ENCODE results near the gene EPS8L2.
A peak's percentile ranks its signal among the peaks of the same experiment; 100 is the strongest.

EPS8L2 gene

DNA sequence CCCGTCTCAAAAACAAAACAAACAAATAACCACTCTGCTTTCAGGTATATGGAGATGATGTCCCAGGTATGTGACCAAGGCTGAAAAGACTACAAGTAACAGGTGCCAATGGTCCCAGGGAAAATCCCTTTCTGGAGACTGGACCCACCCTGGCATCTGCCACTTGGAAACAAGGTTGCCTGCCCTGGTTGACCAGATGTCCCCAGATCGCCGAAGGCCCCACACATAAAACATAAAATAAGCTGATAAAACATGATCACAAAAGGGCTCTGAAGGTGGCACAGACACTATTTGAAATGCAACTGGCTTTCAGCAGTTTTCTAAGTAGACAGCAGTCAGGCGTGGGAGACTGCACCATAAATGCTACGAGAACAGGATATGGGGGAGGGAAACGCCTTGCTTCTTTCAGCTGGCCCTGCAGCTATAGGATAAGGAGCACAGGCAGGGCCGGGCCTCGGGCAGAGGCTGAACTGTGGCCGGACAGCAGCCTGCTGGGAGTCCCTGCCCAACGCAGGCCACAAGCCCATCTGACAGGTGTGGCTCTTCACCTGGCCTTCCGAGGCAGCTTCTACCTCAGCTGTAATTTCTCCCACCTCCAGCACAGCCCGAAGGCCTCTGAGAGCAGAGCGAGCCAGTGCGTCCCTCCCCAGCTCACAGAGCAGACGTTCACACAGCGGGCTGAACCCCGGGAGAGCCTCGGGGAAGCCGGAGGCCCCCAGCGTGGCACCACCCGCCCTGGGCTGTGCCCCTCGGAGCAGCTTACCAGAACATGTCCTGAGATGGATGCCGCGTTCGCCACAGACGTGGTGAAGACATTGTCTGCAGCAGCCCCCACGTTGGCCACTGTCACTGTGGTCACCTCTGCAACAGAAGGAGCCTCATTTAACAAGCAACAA lies 15.0 kb upstream of the EPS8L2 start:
- DNase-seq, result no peak

DNA sequence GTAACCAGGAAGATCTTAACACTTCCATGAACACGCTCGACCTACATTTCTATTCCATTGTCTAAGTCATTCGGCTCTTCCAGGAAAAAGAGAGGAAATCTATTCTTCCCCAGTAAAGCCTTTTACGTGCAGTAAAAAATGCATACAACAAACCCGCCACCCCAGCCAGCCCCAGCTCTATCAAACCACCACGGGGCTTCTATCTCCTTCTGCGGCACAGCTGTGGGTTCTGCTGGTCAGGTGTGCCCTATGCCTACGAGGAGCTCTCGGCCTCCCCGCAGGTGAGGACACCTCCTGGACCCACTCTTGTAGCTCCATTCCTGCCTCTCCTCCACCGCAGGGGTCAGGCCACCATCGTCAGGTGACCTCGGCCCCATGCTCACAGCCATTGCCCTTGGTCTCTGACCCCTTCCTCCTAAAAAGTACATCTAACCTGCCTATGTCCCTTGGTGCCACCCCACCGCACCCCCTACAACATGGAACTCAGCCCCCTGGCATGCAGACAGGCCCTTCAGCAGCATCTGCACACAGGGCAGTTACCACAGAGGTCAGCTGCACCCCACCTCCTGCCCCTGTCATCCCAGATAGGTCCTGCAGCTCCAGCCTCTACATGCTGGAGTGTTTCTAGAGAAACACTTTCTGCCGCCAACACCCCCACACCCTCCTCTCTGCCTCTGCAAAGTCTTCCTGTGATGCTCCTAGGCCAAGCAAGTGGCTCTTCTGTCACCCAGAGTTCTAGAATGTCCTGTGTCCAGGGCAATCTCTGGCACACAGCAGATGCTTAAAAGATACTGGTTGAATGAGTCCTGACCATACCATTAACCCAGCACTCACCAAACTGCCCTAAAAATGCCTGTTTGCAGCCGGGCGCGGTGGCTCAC lies 14.1 kb upstream of the EPS8L2 start:
- no peak for DNase-seq

DNA sequence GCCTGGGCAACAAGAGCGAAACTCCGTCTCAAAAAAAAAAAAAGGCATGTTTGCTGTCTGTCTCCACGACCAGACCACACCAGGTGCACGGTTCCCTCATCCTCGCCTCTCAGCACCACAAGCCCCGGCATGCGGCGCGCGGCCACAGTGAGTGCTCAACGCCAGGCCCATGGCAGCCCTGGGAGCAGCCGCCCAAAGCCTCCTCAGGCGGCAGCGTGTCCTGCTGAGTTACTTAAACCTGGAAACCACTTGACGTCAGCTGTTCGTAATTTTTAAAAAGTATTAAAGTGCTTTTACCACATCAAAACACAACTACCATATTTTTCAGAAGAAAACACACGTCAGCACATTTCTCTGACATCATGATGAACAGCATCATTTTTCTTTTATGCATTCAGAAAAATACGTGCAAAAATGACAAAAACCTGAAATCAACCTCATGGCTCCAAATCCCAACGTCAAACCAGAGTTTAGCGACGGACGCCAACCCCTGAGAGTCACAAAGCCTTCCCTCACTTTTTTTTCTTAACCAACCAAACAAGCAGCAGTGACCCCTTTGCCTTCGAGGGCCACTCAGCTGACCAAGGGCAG lies 13.1 kb upstream of the EPS8L2 start:
- DNase-seq, result no peak

DNA sequence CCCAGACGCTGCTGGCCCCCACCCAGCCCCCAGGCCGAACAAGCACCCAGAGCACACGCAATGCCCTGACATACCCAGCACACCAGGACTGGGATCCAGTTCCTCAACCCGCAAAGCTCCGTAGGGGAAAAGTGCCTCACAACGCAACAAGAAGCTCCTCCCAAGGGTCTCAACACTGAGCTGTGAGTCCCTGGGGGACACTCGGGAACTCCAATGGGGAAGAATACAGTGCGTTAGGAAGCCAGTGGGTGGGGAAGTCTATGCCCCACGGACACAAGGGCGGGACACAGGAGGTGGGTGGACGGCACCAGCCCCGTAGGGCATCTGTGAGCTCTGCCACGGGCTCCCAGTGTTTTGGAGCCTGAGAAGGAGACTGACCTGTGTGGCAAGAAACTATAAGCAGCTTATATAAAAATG lies 12.6 kb upstream of the EPS8L2 start:
- DNase-seq, result no peak

DNA sequence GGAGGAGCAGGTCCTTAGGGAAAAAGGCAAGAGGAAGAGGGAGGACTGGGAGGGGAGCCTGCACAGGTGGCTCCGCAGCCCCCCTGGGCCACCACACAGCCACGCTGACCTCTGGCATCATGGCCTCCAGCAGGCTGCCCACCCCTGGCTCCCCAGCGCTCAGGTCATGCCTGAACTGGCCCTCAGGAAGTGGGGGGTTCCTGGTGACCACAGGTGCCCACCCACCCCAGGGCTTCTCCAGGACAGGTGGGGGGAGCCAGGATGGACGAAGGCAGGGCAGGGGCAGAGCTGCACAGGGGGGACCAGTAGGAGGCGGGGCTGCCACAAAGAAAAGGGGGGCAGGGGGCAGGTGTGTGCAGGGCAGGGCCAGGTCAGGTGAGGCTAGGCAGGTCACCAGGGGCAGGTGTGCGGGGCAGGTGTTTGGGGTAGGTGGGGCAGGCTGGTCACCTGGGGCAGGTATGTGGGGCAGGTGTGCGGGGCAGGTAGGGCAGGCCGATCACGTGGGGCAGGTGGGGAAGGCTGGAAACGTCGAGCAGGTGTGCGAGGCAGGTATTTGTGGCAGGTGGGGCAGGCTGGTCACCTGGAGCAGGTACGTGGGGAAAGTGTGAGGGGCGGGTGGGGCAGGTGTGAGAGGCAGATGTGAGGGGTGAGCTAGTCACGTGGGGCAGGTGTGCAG lies 12.0 kb upstream of the EPS8L2 start:
- DNase-seq, result no peak

DNA sequence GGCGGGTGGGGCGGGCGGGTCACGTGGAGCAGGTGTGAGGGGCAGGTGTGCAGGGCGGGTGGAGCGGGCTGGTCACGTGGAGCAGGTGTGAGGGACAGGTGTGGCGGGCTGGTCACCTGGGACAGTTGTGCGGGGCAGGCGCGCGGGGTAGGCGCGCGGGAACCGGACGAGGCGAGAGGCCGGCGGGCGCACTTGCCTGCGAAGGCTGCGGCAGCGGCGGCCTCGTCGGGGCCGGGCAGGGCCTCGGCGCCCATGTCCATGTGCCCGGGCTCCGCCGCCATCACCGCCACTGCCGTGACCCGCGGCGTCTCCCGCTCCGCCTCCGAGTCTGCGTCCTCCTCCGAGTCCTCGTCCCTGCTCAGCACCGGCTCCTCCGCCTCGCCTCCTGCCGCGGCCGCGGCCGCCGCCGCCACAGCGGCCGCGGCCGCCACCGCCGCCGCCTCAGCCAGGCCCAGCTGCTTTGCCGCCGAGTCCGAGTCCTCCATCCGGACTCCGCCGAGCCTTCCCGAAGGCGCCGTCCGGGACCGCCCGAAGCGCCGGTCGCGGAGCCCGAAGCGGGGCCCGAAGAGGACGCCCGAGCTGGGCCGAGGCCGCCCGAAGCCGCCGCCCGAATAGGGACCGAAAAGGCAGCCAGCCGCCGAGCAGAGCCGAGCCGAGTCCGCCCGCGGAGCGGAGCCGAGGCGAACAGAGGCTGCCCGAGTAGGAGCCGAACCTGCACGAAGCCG lies 11.3 kb upstream of the EPS8L2 start, which contains the start of gene DEAF1:
TSS of gene DEAF1 (minus strand) at position 660 of the 725 bp plus-strand sequence. CDS start at position 485, 175 bp downstream.
- DNase-seq, result peak; percentile 95

DNA sequence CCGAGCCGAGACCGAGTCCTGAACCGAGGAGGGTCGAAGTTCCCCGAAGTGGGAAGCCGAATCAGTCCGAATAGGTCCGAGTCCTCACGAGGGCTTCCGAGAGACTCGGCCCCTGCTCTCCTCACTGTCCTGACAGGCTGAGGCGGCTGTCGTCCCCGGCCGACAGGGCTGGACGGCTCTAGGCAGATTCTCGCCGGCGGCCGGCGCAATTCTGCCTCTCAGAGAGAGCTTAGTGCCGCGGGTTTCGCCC lies 10.8 kb upstream of the EPS8L2 start:
- no peak for DNase-seq

DNA sequence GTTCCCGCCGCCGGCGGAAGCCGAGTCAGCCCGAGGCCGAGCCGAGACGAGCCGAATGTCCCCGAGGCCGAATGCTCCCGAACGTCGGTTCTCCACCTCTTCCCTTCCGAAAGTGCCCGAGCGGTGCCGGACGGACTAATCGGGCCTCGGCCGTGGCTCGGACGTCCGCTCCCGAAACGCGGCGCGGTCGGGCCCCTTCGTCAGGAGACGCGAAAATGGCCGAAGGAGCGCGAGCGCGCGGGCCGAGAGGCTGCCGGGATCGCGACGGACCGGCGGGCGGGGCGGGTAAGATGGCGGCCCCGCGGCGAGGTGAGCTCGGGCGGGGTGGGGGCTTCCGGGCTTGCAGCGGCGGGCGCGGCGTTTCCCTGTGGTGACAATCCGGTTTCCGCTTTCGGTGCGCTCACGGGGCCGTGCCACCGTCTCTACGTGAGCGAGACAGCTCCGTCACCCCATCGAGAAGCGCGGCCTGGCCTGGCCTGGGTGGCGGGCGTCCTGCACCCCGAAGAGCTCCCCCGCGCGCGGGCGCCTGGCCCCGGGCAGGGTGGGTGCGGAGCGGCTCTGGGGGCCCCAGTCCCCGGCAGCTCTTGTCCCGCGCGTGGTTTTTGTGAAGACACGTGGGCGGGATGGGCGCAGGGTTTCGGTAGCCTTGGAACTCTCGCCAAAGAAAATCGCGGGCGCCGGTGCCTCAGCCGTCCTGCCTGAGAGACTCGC lies 10.3 kb upstream of the EPS8L2 start, which contains the start of gene TMEM80:
TSS of gene TMEM80 (plus strand) at position 279 of the 711 bp plus-strand sequence. CDS start at position 291, 12 bp downstream.
- peak; percentile 99 for DNase-seq

DNA sequence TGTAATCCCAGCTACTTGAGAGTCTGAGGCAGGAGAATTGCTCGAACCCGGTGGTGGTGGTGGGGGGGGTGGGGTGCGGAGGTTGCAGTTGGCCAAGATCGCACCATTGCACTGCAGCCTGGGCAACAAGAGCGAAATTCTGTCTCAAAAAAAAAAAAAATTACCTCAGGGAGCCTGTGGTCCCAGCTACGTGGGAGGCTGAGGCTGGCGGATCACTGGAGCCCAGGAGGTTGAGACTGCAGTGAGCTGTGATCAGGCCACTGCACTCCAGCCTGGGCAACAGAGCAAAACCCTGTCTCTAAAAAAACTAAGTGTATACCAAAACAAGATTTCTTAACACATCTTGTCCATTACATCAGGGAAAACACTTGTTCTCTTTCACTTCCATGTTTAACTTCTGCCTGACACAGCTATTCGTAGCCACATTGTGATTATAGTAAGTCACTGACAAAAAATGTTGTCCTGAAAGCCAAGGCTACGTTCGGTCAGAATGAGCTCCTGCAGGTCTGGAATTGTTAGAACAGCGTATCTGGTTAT lies 9.0 kb upstream of the EPS8L2 start:
- no peak for DNase-seq

DNA sequence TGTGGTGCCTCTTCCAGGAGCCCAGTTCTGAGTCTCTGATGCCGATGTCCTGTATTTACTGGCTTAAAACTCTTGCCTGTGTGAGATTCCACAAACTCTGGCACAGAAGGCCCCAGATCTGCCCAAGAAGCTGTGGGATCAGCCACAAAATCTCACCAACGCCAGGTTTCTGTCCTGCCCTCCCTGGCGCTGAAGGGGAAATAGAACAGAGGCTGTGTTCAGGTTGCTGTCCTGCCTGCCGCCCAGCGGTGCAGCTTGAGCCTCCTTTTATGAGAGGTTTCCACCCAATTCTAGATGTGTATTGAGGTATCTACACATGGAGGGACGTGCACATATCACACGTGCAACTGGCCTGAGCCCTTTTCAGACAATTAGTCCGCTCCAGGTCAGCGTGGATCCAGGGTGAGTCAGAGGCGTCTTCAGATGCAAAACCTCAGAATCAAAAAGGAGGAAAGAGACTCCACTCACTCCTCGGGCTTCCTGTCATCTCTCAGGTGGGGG lies 8.2 kb upstream of the EPS8L2 start:
- no peak for DNase-seq

DNA sequence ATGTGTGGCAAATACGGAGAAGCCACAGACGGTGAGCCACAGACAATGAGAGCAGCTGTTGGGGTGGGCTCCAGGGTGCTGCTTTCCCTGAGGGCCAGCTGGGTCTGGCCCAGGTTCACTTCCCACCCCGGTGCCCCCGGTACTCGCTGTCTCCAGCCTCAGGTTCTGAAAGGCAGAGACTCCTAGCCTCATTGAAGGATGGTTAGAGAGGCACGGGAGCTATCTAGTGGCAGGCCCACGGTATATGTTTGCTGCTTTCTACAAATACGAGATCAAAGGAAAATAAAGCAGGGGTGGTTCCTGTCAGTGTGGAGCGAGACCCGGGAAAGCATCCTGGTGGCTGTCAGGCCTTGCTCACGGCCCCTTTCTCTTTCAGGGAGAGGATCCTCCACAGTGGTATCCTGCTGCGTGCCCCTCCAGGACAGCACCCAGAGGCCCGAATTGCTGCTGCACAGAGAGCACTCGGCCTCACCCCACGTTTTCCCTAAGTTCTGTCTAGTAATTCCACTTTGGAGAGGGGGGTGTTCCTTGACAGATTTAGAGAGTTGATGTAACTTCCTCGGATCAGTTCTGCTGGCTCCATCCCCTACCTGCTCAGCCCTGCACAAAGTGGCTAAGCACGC lies 7.4 kb upstream of the EPS8L2 start:
- DNase-seq, result no peak

DNA sequence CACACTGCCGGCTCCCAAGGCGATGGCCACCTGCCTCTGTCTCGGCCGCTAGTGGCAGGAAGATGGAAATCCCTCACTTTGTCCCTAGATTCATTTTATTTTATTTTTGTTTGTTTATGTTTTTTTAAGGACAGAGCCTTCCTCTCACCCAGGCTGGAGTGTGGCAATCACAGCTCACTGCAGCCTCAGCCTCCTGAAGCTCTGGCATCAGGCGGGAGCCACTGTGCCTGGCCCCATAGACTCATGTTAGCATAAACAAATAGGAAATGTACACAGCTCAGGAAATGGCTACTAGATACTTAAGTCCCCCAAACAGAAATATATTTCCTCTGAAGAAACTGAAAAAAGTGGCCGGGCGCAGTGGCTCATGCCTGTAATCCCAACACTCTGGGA lies 6.9 kb upstream of the EPS8L2 start:
- DNase-seq, result no peak

DNA sequence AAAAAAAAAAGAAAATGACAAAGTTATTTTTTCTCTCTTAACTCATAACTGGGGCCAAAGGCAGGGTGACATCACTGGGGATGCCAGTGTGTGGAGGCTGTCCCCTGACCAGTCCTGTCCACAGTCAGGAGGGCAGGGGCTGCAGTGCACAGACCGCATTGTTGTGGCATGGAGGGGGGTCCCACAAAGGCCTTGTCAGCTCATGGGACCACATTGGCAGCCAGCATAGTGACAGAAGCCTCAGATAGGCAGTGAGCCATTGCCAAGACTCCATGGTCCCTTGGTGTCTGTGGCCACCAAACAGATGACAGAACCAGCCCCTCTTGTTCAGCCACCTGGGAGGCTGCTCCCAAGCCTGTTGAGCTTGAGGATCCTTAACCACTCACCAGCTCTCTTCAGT lies 6.3 kb upstream of the EPS8L2 start:
- no peak for DNase-seq

DNA sequence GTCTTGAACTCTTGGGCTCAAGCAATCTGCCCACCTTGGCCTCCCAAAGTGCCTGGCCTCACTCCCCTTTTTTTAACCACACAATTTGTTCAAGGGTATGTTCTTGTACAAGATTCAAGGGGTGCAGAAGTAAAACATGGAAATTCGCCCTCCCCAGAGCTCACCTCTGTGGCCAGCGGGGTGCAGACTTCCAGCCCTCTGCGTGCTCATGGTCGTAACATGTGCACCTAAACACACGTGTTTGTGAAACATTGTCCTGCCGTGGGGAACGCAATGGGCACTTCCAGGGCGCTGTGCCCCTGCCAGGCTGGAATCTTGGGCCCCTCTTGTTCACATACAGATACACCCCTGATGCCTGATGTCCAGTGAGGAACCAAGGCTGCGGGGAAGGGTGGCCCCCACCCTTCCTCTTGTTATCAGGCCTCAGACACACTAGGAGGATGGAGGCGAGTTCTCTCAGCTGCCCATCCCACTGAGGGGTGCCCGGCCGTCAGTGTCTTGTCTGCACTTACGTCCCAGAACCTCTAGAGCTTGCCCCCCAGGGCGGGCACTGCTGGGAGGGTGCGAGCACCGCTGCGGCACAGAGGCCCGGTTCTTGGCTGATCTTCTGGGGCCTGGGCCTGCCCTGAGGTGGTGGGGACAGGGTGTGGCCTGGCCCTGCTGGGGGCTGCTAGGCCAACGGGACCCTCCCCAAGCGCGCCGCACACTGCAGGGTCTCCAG lies 4.1 kb upstream of the EPS8L2 start:
- DNase-seq, result no peak

DNA sequence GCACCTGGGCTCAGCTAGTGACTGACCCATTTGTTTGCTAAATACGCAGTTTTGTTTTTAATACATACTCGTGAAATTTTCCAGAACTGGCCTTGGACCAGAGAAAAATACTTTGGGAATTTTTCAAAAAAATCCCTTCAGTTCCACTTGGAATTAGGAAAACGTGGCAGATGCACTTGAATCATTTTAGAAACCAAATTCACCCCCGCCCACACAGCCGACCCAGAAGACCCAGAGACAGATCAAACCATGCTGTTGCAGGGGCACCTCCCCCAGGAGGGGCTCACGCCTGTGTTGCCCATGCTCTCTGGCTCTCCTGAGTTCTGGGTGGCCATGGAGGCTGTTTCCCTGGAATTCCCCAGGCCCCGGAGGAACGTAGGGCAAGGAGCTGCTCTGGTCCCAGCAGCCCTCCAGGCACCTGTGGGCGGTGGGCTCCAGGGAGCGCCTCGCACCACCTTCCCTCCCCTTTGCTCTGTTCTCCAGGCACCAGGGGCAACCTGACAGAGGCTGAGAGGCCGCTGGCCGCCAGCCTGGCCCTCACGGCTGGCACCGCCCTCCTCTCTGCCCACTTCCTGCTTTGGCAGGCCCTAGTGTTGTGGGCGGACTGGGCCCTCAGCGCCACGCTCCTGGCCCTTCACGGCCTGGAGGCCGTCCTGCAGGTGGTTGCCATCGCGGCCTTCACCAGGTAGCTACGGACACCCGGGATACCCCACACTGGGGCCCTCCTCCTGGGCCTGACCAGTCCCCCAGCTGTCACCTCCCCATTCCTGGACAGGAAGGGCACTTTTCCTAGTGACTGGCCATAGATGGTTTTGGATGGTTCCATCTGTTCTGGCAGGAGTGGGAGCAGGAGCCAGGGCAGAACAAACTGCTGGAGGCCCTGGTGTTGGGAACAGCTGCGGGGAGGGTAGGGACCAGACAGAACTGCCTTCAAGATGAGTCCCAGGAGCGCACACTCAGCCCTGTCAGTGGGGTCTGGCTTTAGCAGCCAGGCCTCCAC lies 3.3 kb upstream of the EPS8L2 start:
- DNase-seq, result no peak

DNA sequence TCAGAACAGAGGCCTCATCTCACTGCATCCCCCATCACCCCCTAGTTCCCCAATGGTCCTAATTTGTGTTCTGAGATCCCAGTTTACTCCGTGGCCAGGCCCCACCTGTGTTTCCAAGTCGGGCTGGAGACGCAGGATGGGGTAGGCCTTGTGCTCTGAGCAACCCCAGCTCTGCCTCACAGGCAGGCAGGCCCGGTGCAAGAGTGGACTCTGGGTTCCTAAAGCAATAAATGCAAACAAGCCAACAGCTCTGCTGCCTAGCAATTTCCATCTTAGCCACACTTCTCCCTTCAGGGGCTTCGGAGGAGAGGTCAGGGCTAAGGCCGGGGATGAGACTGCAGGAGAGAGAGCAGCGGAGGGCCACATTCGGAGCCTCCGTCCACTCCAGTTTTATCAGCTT lies 2.5 kb upstream of the EPS8L2 start:
- DNase-seq, result no peak

DNA sequence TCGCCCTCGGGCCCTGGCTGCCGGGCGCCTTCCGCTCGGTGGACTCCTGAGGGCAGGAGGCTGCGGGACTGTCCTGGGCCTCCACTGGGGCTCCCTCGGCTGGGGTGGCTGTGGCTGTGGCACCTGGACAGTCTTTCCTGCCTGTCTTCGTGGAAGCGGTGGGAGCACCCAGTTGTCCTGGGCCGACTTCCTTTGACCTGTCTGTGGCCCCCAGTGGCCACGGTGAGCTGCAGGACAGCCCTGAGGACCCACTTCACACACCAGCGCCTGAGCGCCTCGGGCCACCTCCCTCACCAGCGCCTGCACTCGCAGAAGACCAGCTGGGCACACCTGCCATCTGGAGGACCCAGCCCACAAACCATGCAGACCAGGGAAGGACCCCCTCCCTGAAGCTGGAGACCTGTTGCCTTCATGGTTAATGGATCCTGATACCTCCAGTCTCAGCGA lies 1.8 kb upstream of the EPS8L2 start:
- no peak for DNase-seq
